Ishikawa (cell line): Measurements from ENCODE around the gene CD3E.

Experiments used
- CEBPB ChIP-seq: IDR thresholded peaks from 2 replicates; pipeline ENCODE4 v1.6.1; 2012
- CREB1 ChIP-seq: IDR thresholded peaks from 2 replicates; pipeline ENCODE4 v1.6.1; 2012; ENCODE audit warnings: low read depth
- EGR1 ChIP-seq: IDR thresholded peaks from 2 replicates; pipeline ENCODE4 v1.6.1; 2012
- EP300 ChIP-seq: IDR thresholded peaks from 2 replicates; pipeline ENCODE4 v1.6.1; 2012; ENCODE audit warnings: borderline replicate concordance
- FOXM1 ChIP-seq: IDR thresholded peaks from 2 replicates; pipeline ENCODE4 v1.6.1; 2012; ENCODE audit warnings: low read depth, borderline replicate concordance
- MAX ChIP-seq: IDR thresholded peaks from 2 replicates; pipeline ENCODE4 v1.6.1; 2012
- NFIC ChIP-seq: IDR thresholded peaks from 2 replicates; pipeline ENCODE4 v1.6.1; 2012
- RAD21 ChIP-seq: IDR thresholded peaks from 2 replicates; pipeline ENCODE4 v1.6.1; 2012; ENCODE audit warnings: low read depth
- TAF1 ChIP-seq: IDR thresholded peaks from 2 replicates; pipeline ENCODE4 v1.6.1; 2012; ENCODE audit warnings: low read depth, mild to moderate bottlenecking
- TCF12 ChIP-seq: IDR thresholded peaks from 2 replicates; pipeline ENCODE4 v1.6.1; 2012; ENCODE audit warnings: low read depth
- TEAD4 ChIP-seq: IDR thresholded peaks from 2 replicates; pipeline ENCODE4 v1.6.1; 2012
- YY1 ChIP-seq: IDR thresholded peaks from 2 replicates; pipeline ENCODE4 v1.6.1; 2012; ENCODE audit warnings: low read depth
- ZBTB7A ChIP-seq: IDR thresholded peaks from 2 replicates; pipeline ENCODE4 v1.6.1; 2012; ENCODE audit warnings: low read depth
- TF ChIP-seq, protein P1 (sequence below): IDR thresholded peaks from 2 replicates; pipeline ENCODE4 v1.6.1; 2012
- TF ChIP-seq, protein P2 (sequence below): IDR thresholded peaks from 2 replicates; pipeline ENCODE4 v1.6.1; 2012; ENCODE audit warnings: low read depth, mild to moderate bottlenecking

CD3E gene

DNA sequence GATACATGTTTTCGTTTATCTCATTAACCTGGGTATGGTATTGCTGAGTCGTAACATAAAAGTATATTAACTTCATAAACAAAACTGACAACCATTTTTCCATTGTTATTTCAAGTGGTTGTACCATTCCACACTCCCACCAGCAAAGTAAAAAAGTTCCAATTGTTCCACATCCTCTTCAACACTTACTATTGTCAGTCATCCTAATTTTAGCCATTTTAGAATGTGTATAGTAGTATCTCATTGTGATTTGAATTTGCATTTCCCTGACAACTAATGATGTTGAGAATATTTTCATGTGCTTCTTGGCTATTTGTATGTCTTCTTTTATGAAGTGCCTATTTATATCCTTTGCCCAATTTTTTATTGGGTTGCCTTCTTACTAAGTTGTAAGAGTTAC lies 10.5 kb upstream of the CD3E start:
- TF ChIP-seq TCF12: no peak
- no peak for TF ChIP-seq ZBTB7A
- no peak for TF ChIP-seq CREB1
- TF ChIP-seq CEBPB: no peak
- TF ChIP-seq TAF1: no peak
- TF ChIP-seq RAD21: no peak
- TF ChIP-seq YY1: no peak
- no peak for TF ChIP-seq EP300
- TF ChIP-seq EGR1: no peak
- TF ChIP-seq FOXM1: no peak
- TF ChIP-seq NFIC: no peak
- TF ChIP-seq TEAD4: no peak
- no peak for TF ChIP-seq MAX
- TF ChIP-seq, protein P1, sequence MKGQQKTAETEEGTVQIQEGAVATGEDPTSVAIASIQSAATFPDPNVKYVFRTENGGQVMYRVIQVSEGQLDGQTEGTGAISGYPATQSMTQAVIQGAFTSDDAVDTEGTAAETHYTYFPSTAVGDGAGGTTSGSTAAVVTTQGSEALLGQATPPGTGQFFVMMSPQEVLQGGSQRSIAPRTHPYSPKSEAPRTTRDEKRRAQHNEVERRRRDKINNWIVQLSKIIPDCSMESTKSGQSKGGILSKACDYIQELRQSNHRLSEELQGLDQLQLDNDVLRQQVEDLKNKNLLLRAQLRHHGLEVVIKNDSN: no peak
- TF ChIP-seq, protein P2, sequence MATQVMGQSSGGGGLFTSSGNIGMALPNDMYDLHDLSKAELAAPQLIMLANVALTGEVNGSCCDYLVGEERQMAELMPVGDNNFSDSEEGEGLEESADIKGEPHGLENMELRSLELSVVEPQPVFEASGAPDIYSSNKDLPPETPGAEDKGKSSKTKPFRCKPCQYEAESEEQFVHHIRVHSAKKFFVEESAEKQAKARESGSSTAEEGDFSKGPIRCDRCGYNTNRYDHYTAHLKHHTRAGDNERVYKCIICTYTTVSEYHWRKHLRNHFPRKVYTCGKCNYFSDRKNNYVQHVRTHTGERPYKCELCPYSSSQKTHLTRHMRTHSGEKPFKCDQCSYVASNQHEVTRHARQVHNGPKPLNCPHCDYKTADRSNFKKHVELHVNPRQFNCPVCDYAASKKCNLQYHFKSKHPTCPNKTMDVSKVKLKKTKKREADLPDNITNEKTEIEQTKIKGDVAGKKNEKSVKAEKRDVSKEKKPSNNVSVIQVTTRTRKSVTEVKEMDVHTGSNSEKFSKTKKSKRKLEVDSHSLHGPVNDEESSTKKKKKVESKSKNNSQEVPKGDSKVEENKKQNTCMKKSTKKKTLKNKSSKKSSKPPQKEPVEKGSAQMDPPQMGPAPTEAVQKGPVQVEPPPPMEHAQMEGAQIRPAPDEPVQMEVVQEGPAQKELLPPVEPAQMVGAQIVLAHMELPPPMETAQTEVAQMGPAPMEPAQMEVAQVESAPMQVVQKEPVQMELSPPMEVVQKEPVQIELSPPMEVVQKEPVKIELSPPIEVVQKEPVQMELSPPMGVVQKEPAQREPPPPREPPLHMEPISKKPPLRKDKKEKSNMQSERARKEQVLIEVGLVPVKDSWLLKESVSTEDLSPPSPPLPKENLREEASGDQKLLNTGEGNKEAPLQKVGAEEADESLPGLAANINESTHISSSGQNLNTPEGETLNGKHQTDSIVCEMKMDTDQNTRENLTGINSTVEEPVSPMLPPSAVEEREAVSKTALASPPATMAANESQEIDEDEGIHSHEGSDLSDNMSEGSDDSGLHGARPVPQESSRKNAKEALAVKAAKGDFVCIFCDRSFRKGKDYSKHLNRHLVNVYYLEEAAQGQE: no peak

DNA sequence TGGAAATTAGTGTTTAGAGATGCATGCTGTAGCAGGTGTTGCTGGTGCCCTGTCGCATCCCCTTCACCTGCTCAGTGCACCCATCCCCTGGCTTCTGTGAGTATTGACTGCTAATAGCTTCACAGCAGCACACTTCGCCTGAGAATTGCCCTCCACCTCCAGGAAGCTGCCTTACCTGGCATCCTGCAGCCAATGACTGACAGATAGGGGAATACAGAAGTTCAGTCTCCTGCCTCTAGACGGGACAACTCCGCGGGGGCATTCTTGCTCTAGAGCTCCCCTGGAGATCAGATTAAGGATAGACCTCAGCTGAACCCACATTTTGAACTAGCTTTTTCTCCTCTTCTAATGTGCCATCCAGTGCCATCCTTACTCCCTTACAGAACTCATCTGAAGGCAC lies 9.3 kb upstream of the CD3E start:
- no peak for TF ChIP-seq TCF12

DNA sequence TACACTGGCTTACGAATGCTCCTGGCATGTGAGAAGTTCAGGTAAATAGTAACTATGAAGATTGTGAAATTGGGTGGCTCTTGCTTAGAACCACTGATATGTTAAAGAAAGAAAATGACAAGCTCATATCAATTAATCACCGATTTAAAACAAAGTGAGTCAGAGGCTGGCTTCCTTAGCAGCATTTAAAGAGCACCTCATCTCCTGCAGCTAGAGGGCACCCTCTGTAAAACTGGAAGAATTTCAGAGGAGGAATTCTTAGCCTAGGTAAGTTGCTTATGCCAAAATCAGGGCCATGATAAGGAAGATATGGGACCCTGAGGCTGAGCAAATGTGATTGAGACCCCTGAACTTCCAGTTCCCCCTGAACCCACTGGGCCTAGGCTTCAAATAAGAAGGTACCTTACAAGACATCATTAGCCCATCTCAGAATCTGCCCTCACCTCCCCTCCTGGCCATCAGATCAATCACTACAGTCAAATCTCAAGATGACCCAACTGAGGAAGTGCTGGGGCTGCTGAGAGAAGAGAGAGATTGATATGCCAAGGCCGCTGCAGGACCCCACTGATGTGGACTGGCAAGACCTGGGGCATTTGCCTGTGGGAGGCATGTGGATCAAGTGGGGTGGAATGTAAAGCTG lies 8.6 kb upstream of the CD3E start:
- TF ChIP-seq TEAD4 (no peak), RAD21 (peak; percentile 60)

DNA sequence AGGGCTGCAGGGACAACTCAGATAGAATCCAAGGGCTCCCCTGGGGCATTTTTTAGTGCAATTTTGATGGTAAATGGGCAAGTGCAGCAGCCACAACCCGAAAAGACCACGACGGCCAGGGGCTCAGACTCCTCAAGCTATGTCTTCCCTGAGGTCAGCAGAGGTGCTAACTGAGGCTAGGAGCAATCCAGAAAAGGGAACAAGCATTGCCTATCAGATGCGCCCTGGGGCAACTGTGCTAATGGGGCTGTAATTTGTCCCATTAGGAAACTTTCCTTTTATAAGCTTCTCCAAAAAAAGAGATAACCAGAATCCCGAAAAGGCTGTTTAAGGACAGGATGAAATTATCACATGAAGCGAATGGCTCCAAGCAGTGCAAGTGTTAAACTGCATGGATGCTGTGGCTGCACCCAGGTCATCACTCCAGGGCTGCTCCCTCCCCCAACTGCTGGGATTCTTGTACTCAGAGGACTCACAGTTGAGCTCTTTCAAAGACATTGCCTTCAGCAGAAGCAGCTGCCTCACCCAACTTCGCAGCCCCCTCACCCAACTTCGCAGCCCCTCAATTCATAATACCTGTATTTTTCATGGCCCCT lies 2.8 kb upstream of the CD3E start:
- TF ChIP-seq ZBTB7A: no peak
- no peak for TF ChIP-seq MAX
- TF ChIP-seq, protein P2: no peak
- no peak for TF ChIP-seq CREB1
- TF ChIP-seq NFIC: no peak
- no peak for TF ChIP-seq FOXM1
- no peak for TF ChIP-seq EP300
- TF ChIP-seq TCF12: no peak
- no peak for TF ChIP-seq YY1
- TF ChIP-seq RAD21: no peak
- TF ChIP-seq TEAD4: no peak
- no peak for TF ChIP-seq CEBPB
- TF ChIP-seq, protein P1: no peak
- TF ChIP-seq EGR1: no peak

DNA sequence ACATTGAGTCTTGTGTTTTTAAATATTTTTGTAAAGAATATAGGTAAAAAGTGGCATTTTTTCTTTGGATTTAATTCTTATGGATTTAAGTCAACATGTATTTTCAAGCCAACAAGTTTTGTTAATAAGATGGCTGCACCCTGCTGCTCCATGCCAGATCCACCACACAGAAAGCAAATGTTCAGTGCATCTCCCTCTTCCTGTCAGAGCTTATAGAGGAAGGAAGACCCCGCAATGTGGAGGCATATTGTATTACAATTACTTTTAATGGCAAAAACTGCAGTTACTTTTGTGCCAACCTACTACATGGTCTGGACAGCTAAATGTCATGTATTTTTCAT lies 333 bp upstream of the CD3E start:
- TF ChIP-seq, protein P1: no peak

DNA sequence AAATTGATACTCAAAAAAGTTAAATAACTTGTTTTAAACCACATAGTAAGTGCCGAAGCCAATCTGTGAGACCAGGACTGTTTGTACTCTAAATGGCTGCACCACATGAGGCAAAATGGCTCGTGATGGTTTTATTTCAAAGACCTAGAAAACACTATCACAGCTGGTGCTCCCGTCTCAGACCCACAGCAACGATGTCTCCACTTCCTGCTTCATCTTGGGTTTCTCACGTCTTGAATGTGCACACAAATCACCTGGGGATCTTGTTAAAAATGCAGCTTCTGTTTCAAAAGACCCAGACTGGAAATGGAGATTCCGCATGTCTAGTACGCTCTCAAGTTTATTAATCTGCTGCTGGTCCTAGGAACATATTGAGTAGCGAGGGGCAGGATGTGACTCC lies 1.2 kb downstream of the CD3E start:
- TF ChIP-seq, protein P2: no peak
- TF ChIP-seq CREB1: no peak
- no peak for TF ChIP-seq TCF12
- no peak for TF ChIP-seq ZBTB7A
- no peak for TF ChIP-seq TEAD4
- TF ChIP-seq RAD21: no peak
- no peak for TF ChIP-seq FOXM1
- no peak for TF ChIP-seq NFIC
- TF ChIP-seq EGR1: no peak
- TF ChIP-seq EP300: no peak
- TF ChIP-seq YY1: no peak
- no peak for TF ChIP-seq TAF1
- TF ChIP-seq, protein P1: no peak
- no peak for TF ChIP-seq MAX
- no peak for TF ChIP-seq CEBPB
